Caco-2 (cell line): Measurements from ENCODE around the gene RPS6KA2. TPM values are rescaled to one million over a fixed set of nuclear protein-coding genes. Genes with fewer than 3 reads are reported as not detected.

ENCODE experiments used
- BruUV-seq: library from RNA; stranded (reverse); fragments of 400-500 nt; replicated peaks from 2 replicates; lab custom pipeline; 2021; lab: Mats Ljungman, UMichigan
- CTCF ChIA-PET: fragments of 300-600 bp; sonication (Branson Sonifier 250); formaldehyde crosslinking; loops from one replicate; lab custom pipeline; 2022; ENCODE audit warnings: antibody characterized with exemption; lab: Charles Lee
- POLR2A ChIA-PET: fragments of 300-600 bp; sonication (Branson Sonifier 250); formaldehyde crosslinking; loops from one replicate; lab custom pipeline; 2022; ENCODE audit warnings: antibody characterized with exemption; lab: Charles Lee
- DNase-seq, 2 experiments: peaks; one replicate each; pipeline versions ENCODE4 v3.0.0 to v3.0.0-alpha.2; 2020 to 2022
- H3K27me3 ChIP-seq: replicated peaks from 2 replicates; pipeline ENCODE4 v1.6.0; 2011; ENCODE audit warnings: low read length; ENCODE audit not compliant: control insufficient read depth, insufficient read depth
- H3K36me3 ChIP-seq: 2 replicates; pipeline ENCODE4 v1.5.1; 2011; ENCODE audit warnings: low read length; ENCODE audit not compliant: control insufficient read depth, insufficient read depth
- H3K4me1 ChIP-seq: fragments of 250-450 bp; sonication (Bioruptor Pico); 2 replicates; pipeline ENCODE4 v1.5.1; 2020; ENCODE audit warnings: mild to moderate bottlenecking
- H3K4me3 ChIP-seq: 2 replicates; pipeline ENCODE4 v1.5.1; 2011; ENCODE audit warnings: low read depth, mild to moderate bottlenecking, control low read depth, low read length
- H3K9me3 ChIP-seq: fragments of 250-450 bp; sonication (Bioruptor Pico); 2 replicates; pipeline ENCODE4 v1.5.1; 2020; ENCODE audit warnings: mild to moderate bottlenecking, moderate library complexity
- H3K27ac Mint-ChIP-seq: one replicate; pipeline ENCODE4 v1.8.0; 2022; ENCODE audit warnings: mixed read lengths; ENCODE audit not compliant: unreplicated experiment
- H3K27me3 Mint-ChIP-seq: one replicate; pipeline ENCODE4 v1.8.0; 2022; ENCODE audit warnings: mixed read lengths; ENCODE audit not compliant: insufficient read depth, unreplicated experiment
- H3K36me3 Mint-ChIP-seq: one replicate; pipeline ENCODE4 v1.8.0; 2022; ENCODE audit warnings: mild to moderate bottlenecking, mixed read lengths; ENCODE audit not compliant: insufficient read depth, unreplicated experiment
- H3K4me1 Mint-ChIP-seq: one replicate; pipeline ENCODE4 v1.8.0; 2022; ENCODE audit warnings: low read depth, mixed read lengths; ENCODE audit not compliant: unreplicated experiment
- H3K4me3 Mint-ChIP-seq: one replicate; pipeline ENCODE4 v1.8.0; 2022; ENCODE audit warnings: mild to moderate bottlenecking, moderate library complexity, mixed read lengths; ENCODE audit not compliant: unreplicated experiment
- H3K9me3 Mint-ChIP-seq: one replicate; pipeline ENCODE4 v1.8.0; 2022; ENCODE audit warnings: mixed read lengths; ENCODE audit not compliant: unreplicated experiment
- intact Hi-C: fragments of 100-400 bp; cut with micrococcal nuclease; formaldehyde crosslinking; loops from one replicate; pipeline ENCODE4 v1.10.0; 2022; ENCODE audit not compliant: unreplicated experiment
- total RNA-seq: library from RNA; stranded (reverse); gene quantifications from 2 replicates; pipeline ENCODE4 v1.2.3, GENCODE V29; 2022
- TF ChIP-seq, protein P1 (sequence below), 2 experiments: fragments of 200-600 bp in 1 of 2; IDR thresholded peaks; 1 replicate in 1 of 2; 2 replicates in 1 of 2; pipeline versions ENCODE4 v1.5.1 to v1.8.0; 2011 to 2022; ENCODE audit warnings: antibody characterized with exemption in 1 of 2, control low read depth in 1 of 2, inconsistent platforms in 1 of 2, low read depth in 1 of 2, low read length in 1 of 2, mild to moderate bottlenecking in 1 of 2, moderate library complexity in 1 of 2; ENCODE audit not compliant: insufficient read depth in 1 of 2, severe bottlenecking in 1 of 2, unreplicated experiment in 1 of 2

Gene RPS6KA2
- total RNA-seq, 1 experiment from 2014 or later = 5.6 TPM

DNA sequence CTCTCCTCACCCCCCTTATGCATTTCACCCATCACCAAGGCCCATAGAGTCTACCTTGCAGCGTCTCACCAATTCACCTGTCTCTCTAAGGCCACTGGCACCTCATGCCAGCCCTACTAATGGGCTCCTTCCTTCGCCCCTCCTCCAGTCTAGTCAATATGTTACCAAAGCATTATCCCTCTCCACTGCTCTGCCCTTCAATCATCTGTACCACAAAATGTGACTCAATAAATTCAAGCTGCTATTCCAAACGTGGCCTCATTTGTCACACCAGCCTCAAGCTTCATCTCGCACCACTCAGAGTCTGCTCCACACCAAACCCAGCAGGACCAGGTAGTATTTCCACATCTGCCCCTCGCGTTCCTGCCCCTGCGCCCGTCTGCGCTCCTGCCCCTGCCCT is 21.8 kb upstream of the RPS6KA2 start:
- TF ChIP-seq, protein P1, sequence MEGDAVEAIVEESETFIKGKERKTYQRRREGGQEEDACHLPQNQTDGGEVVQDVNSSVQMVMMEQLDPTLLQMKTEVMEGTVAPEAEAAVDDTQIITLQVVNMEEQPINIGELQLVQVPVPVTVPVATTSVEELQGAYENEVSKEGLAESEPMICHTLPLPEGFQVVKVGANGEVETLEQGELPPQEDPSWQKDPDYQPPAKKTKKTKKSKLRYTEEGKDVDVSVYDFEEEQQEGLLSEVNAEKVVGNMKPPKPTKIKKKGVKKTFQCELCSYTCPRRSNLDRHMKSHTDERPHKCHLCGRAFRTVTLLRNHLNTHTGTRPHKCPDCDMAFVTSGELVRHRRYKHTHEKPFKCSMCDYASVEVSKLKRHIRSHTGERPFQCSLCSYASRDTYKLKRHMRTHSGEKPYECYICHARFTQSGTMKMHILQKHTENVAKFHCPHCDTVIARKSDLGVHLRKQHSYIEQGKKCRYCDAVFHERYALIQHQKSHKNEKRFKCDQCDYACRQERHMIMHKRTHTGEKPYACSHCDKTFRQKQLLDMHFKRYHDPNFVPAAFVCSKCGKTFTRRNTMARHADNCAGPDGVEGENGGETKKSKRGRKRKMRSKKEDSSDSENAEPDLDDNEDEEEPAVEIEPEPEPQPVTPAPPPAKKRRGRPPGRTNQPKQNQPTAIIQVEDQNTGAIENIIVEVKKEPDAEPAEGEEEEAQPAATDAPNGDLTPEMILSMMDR (IDR thresholded peaks at IDR 0.05; ENCODE audit: insufficient read depth in 1 of 2, low read depth in 1 of 2, low read length in 1 of 2, severe bottlenecking in 1 of 2, unreplicated experiment in 1 of 2) = no peak
- H3K36me3 Mint-ChIP-seq = no peaks in the 10 kb centered on the region
- Histone ChIP-seq H3K36me3 (no peaks in the 10 kb centered on the region), H3K27me3 (no peaks in the 10 kb centered on the region), H3K9me3 (no peaks in the 10 kb centered on the region), H3K4me3 (no peak overlapping the region), H3K4me1 (no peaks in the 10 kb centered on the region)
- H3K4me1 Mint-ChIP-seq = no peaks in the 10 kb centered on the region
- POLR2A ChIA-PET = no interaction called here
- BruUV-seq = no TSS peak
- H3K9me3 Mint-ChIP-seq = no peaks in the 10 kb centered on the region
- CTCF ChIA-PET = no interaction called here
- no peak overlapping the region for H3K27ac Mint-ChIP-seq
- H3K27me3 Mint-ChIP-seq = peaks cover 5% of the 10 kb centered on the region
- intact Hi-C loops = no loop called here
- DNase-seq = no peak
- no peak overlapping the region for H3K4me3 Mint-ChIP-seq

DNA sequence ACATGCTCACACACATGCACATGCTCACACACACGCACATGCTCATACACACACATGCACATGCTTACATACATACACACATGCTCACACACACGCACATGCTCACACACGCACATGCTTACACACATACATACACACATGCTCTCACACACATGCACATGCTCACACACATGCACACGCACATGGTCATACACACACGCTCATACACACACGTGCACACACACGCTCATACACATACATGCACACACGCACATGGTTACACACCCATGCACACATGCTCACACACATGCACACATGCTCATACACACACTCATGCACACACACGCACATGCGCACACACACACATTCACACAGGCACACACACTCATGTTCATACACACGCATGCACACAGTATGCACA is 20.8 kb upstream of the RPS6KA2 start:
- BruUV-seq = no TSS peak
- H3K27ac Mint-ChIP-seq = no peak overlapping the region
- DNase-seq = no peak
- Histone ChIP-seq H3K4me1 (no peaks in the 10 kb centered on the region), H3K27me3 (no peaks in the 10 kb centered on the region), H3K36me3 (no peaks in the 10 kb centered on the region), H3K9me3 (no peaks in the 10 kb centered on the region), H3K4me3 (no peak overlapping the region)
- intact Hi-C loops = no loop called here
- no peak overlapping the region for H3K4me3 Mint-ChIP-seq
- ChIA-PET CTCF (no interaction called here), POLR2A (no interaction called here)
- TF ChIP-seq, protein P1 (IDR thresholded peaks at IDR 0.05; ENCODE audit: insufficient read depth in 1 of 2, low read depth in 1 of 2, low read length in 1 of 2, severe bottlenecking in 1 of 2, unreplicated experiment in 1 of 2) = no peak
- no peaks in the 10 kb centered on the region for H3K9me3 Mint-ChIP-seq
- peaks cover 5% of the 10 kb centered on the region for H3K27me3 Mint-ChIP-seq
- H3K36me3 Mint-ChIP-seq = no peaks in the 10 kb centered on the region
- H3K4me1 Mint-ChIP-seq = no peaks in the 10 kb centered on the region

DNA sequence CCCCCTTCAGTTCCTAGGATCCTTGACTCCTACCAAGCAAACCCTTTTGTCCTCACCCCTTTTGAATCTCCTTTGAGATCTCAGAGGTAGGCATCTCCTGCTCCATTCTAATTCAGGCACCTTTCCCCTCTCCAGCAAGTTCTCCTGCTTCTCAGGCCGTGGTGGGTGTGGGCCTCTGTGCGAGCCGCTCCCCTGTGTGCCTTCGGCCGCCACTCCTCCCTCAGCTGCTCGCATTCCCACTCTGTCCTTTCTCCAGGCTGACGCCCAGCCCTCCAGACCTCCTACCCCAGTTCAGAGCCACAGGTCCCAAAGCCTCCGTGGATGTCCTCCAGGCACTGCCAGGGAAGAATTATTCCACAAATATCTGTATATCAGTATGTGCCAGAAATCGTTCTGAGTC is 19.7 kb upstream of the RPS6KA2 start:
- Histone ChIP-seq H3K9me3 (no peaks in the 10 kb centered on the region), H3K27me3 (no peaks in the 10 kb centered on the region), H3K4me1 (no peaks in the 10 kb centered on the region), H3K36me3 (no peaks in the 10 kb centered on the region), H3K4me3 (no peak overlapping the region)
- ChIA-PET POLR2A (no interaction called here), CTCF (no interaction called here)
- intact Hi-C loops = no loop called here
- no peak overlapping the region for H3K27ac Mint-ChIP-seq
- DNase-seq = no peak
- peaks cover 3% of the 10 kb centered on the region for H3K27me3 Mint-ChIP-seq
- H3K36me3 Mint-ChIP-seq = no peaks in the 10 kb centered on the region
- H3K9me3 Mint-ChIP-seq = no peaks in the 10 kb centered on the region
- H3K4me1 Mint-ChIP-seq = no peaks in the 10 kb centered on the region
- TF ChIP-seq, protein P1 (IDR thresholded peaks at IDR 0.05; ENCODE audit: insufficient read depth in 1 of 2, low read depth in 1 of 2, low read length in 1 of 2, severe bottlenecking in 1 of 2, unreplicated experiment in 1 of 2) = no peak
- BruUV-seq = no TSS peak
- H3K4me3 Mint-ChIP-seq = no peak overlapping the region
